Suprapubic skin (tissue), 3 donors: ENCODE measurements around the gene KISS1.

ENCODE experiments used
- POLR2A ChIP-seq, 2 donors: fragments of 450-650 bp; IDR thresholded peaks; one replicate each; pipeline ENCODE4 v1.6.1; 2017; ENCODE audit warnings: antibody characterized with exemption in 2 of 2, mild to moderate bottlenecking in 2 of 2, moderate library complexity in 2 of 2
- TF ChIP-seq, protein P1 (sequence below), 2 donors: fragments of 200-600 bp in 1 of 2; fragments of 450-650 bp in 1 of 2; sonication (generic) in 1 of 2; IDR thresholded peaks; one replicate each; pipeline ENCODE4 v1.5.1; 2016 to 2019; ENCODE audit warnings: antibody characterized with exemption in 2 of 2, mild to moderate bottlenecking in 1 of 2, moderate library complexity in 1 of 2

DNA sequence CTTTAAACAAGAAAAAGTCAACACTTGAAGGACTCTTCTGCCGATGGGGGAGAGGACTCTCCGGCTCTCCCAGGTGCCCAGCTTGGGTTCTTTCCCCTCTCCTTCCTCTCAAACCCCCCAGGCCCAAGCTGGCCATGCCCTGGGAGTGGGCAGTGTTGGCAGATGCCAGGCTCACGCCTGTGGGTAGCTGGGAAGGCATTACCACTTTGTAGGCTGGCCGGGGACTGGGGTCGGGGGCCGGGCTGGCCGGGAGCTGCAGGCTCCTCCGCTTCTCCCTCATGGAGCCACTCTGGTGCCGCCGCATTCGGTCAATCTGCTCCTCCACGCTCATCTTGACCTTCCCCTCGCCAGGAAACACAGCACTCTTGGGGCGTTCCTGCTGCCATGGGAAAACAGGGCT is 33.9 kb upstream of the KISS1 start:
- TF ChIP-seq, protein P1, sequence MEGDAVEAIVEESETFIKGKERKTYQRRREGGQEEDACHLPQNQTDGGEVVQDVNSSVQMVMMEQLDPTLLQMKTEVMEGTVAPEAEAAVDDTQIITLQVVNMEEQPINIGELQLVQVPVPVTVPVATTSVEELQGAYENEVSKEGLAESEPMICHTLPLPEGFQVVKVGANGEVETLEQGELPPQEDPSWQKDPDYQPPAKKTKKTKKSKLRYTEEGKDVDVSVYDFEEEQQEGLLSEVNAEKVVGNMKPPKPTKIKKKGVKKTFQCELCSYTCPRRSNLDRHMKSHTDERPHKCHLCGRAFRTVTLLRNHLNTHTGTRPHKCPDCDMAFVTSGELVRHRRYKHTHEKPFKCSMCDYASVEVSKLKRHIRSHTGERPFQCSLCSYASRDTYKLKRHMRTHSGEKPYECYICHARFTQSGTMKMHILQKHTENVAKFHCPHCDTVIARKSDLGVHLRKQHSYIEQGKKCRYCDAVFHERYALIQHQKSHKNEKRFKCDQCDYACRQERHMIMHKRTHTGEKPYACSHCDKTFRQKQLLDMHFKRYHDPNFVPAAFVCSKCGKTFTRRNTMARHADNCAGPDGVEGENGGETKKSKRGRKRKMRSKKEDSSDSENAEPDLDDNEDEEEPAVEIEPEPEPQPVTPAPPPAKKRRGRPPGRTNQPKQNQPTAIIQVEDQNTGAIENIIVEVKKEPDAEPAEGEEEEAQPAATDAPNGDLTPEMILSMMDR (IDR thresholded peaks at IDR 0.05), result no peak
- no peak for TF ChIP-seq POLR2A (IDR thresholded peaks at IDR 0.05)
